Fibroblast of the aortic adventitia (primary cell): ENCODE measurements around the gene ADAMTS2. TPM values are rescaled to one million over a fixed set of nuclear protein-coding genes. Genes with fewer than 3 reads are reported as not detected.

ENCODE experiments used
- DNase-seq: peaks from one replicate; pipeline ENCODE4 v3.0.0-alpha.2; 2010; ENCODE audit warnings: low read depth
- H3K4me3 ChIP-seq: 2 replicates; pipeline ENCODE4 v1.5.1; 2011; ENCODE audit warnings: low read depth, mild to moderate bottlenecking, control low read depth, low read length, moderate library complexity
- CTCF ChIP-seq: IDR thresholded peaks from 2 replicates; pipeline ENCODE4 v1.5.1; 2011; ENCODE audit warnings: mild to moderate bottlenecking, low read length, control low read depth, inconsistent platforms; ENCODE audit not compliant: insufficient read depth
- total RNA-seq: library from RNA; depleted of rRNA; stranded (reverse); fragments of >200 nt; gene quantifications from 2 replicates; pipeline ENCODE4 v1.2.3, GENCODE V29; 2012; ENCODE audit warnings: low replicate concordance

The ADAMTS2 gene
- total RNA-seq, 1 donor, result 25.8 TPM

GRCh38 chr5:179186801-179187200 is 158.5 kb downstream of the ADAMTS2 start:
- no peak for TF ChIP-seq CTCF
- DNase-seq, result no peak
- H3K4me3 ChIP-seq, result no peak overlapping the region

- DNase-seq, result no peak
- no peak for TF ChIP-seq CTCF
- no peak overlapping the region for H3K4me3 ChIP-seq
Observed at GRCh38 chr5:179185941-179186411, 159.3 kb downstream of the ADAMTS2 start.

GRCh38 chr5:179185256-179185940 is 159.9 kb downstream of the ADAMTS2 start:
- TF ChIP-seq CTCF, result no peak
- no peak overlapping the region for H3K4me3 ChIP-seq
- no peak for DNase-seq

- DNase-seq, result no peak
- no peak for TF ChIP-seq CTCF
- no peak overlapping the region for H3K4me3 ChIP-seq
Observed at GRCh38 chr5:179184521-179185050, 160.7 kb downstream of the ADAMTS2 start.

- DNase-seq, result no peak
- no peak overlapping the region for H3K4me3 ChIP-seq
- no peak for TF ChIP-seq CTCF
Observed at GRCh38 chr5:179183481-179183880, 161.8 kb downstream of the ADAMTS2 start.

GRCh38 chr5:179182601-179183000 is 162.7 kb downstream of the ADAMTS2 start:
- TF ChIP-seq CTCF, result no peak
- no peak overlapping the region for H3K4me3 ChIP-seq
- DNase-seq, result no peak
